ENCODE results near the gene CD82.
A peak's percentile ranks its signal among the peaks of the same experiment; 100 is the strongest.

The CD82 gene

DNA sequence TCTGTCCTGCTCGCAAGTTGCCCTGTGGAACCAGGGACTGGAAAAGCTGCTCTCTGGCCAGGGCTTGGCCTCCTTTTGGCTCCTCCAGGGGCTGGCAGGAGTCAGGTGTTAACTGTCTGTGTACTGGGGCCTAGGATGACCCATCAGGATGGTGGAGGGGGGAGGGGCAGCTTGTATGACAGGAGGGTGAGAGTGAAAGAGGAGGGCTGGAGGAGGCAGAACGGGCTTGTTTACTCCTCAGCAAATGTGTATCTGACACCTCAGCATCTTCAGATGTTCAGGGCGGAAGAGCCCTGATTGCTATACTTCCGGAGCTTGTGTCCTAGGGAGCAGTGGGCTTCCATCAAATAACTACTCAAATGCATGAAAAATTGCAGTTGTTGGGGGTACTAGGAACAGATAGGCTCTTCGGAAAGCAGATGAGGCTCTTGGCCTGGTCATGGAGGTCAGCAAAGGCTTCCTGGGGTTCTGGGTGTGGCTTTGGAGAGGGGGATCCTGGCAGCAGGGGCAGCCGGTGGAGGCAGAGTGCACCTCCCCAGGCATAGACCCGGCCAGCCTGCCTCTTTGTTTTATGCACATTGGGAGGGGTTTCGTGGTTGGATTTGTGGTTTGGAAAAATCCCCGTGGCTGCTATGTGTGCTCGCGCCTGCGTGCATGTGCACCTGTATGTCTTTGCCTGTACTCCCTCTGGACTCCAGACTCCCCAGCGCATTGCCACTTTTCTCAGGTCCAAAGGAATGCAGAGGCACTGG is 31.2 kb downstream of the CD82 start:
- H3K4me2 ChIP-seq = peak overlapping the region; percentile 91
- TF ChIP-seq Cebpa-rat (IDR thresholded peaks at IDR 0.05) = no peak
- H3K27me3 ChIP-seq = no peaks in the 10 kb centered on the region
- no peaks in the 10 kb centered on the region for H3K36me3 ChIP-seq
- H3K9me3 ChIP-seq = no peaks in the 10 kb centered on the region
- peaks cover 99% of the 10 kb centered on the region for H3K4me1 ChIP-seq
- peak overlapping the region; percentile 31 for H3K4me3 ChIP-seq
- peak overlapping the region; percentile 43; the same call in 1 of the 2 replicates for H3K9ac ChIP-seq
- peaks cover 6% of the 10 kb centered on the region; the same call in 1 of the 2 replicates for H4K20me1 ChIP-seq
- H3K27ac ChIP-seq = peak overlapping the region; percentile 85

DNA sequence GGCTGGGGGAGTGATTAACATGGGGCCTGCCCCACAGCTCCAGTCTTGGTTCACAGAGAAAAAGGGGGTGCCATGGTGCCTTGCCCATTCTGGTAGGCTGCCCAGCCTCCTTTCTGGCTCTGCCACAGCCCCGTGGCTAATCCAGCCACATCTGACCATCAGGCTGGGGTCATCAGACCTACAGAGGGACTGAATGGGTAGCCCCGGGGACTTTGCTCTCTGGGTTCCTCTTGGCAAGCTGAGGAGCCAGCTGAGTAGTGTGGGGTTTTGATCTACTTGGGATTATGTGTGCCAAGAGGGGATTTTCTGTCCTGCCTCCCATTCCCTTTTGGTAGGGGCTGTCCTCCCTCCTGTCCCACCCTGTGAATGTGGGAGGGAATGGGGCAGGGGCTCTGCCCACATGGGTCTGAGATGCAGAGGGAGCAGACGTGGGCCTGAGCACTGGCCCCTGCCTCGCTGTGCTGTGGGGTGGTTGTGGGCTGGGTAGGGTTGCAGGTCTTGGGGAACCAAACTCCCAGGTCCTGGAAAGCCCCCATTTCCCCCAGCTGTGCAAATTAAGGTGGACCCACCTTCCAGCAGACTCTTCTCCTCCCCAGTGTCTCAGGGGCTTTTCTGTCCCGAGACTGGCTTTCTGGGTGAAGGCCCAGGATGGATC is 32.0 kb downstream of the CD82 start:
- Histone ChIP-seq H3K27ac (peak overlapping the region; percentile 85), H3K9ac (peak overlapping the region; percentile 43; the same call in 1 of the 2 replicates), H3K4me3 (peak overlapping the region; percentile 31; the same call in 1 of the 2 replicates), H3K4me1 (peaks cover 99% of the 10 kb centered on the region), H3K9me3 (no peaks in the 10 kb centered on the region), H3K36me3 (no peaks in the 10 kb centered on the region), H3K4me2 (peak overlapping the region; percentile 91), H3K27me3 (no peaks in the 10 kb centered on the region), H4K20me1 (peaks cover 6% of the 10 kb centered on the region; the same call in 1 of the 2 replicates)
- no peak for TF ChIP-seq Cebpa-rat (IDR thresholded peaks at IDR 0.05)

DNA sequence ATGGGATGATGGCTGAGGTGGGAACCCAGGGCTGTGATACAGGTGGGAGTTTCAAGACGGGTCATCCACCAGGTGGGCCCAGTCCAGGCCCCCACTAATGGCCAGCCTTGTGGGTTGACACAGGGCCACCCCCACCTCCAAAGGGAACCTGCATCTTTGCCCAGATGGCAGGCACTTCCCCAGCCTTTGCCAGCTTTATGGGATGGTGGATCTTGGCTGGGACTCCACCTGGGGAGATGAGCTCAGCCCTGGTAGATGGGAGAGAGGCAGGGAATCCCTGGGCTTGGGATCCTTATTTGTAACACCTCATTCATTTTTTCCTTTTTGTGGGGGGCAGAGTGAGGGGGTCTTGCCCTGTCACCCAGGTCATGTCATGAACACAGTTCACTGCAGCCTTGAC is 33.4 kb downstream of the CD82 start:
- no peaks in the 10 kb centered on the region for H3K36me3 ChIP-seq
- H3K27ac ChIP-seq = 0 out of 2 replicates have a peak overlapping the region, but pooled peaks have one; percentile 8
- no peaks in the 10 kb centered on the region for H3K9me3 ChIP-seq
- peak overlapping the region; percentile 91 for H3K4me2 ChIP-seq
- peaks cover 6% of the 10 kb centered on the region; the same call in 1 of the 2 replicates for H4K20me1 ChIP-seq
- no peak for TF ChIP-seq Cebpa-rat (IDR thresholded peaks at IDR 0.05)
- H3K27me3 ChIP-seq = no peaks in the 10 kb centered on the region
- H3K4me1 ChIP-seq = peaks cover 99% of the 10 kb centered on the region
- H3K4me3 ChIP-seq = no peak overlapping the region
- no peak overlapping the region for H3K9ac ChIP-seq

GRCh38 chr11:44600261-44600660 is 34.8 kb downstream of the CD82 start:
- Histone ChIP-seq H3K4me2 (peak overlapping the region; percentile 91), H3K4me3 (no peak overlapping the region), H3K27ac (peak overlapping the region; percentile 81), H3K9ac (peak overlapping the region; percentile 36; the same call in 1 of the 2 replicates), H3K9me3 (no peaks in the 10 kb centered on the region), H3K27me3 (no peaks in the 10 kb centered on the region), H3K36me3 (peaks cover 3% of the 10 kb centered on the region; the same call in 1 of the 2 replicates), H3K4me1 (peaks cover 99% of the 10 kb centered on the region), H4K20me1 (peaks cover 6% of the 10 kb centered on the region; the same call in 1 of the 2 replicates)
- no peak for TF ChIP-seq Cebpa-rat (IDR thresholded peaks at IDR 0.05)

DNA sequence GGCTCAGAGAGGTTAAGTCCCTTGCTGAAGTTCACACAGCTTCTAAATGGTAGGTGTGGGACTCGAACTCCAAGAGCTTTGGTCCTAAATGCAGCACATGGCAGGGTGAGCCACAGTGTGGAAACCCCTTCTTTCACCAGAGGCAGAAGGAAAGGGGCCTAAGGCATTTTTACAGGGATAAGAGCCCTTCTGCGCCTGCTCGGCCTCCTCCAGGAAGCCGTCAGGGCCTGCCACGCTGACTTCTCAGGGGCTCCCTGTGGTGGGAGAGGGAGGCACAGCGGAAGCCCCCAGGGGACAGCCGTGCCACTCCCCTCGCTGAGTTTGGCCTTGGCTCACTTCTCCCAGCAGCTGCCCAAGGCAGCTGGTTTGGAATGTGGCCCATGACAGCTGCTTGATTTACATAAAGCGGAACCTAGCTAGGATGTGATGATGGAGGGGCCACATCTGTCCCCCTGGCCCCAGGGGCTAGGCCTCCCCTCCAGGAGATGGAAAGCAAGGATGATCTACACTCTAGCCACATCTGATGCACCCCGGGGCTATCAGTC is 35.4 kb downstream of the CD82 start:
- peak overlapping the region; percentile 36; the same call in 1 of the 2 replicates for H3K9ac ChIP-seq
- H3K4me2 ChIP-seq = peak overlapping the region; percentile 91
- H3K4me1 ChIP-seq = peaks cover 95% of the 10 kb centered on the region

DNA sequence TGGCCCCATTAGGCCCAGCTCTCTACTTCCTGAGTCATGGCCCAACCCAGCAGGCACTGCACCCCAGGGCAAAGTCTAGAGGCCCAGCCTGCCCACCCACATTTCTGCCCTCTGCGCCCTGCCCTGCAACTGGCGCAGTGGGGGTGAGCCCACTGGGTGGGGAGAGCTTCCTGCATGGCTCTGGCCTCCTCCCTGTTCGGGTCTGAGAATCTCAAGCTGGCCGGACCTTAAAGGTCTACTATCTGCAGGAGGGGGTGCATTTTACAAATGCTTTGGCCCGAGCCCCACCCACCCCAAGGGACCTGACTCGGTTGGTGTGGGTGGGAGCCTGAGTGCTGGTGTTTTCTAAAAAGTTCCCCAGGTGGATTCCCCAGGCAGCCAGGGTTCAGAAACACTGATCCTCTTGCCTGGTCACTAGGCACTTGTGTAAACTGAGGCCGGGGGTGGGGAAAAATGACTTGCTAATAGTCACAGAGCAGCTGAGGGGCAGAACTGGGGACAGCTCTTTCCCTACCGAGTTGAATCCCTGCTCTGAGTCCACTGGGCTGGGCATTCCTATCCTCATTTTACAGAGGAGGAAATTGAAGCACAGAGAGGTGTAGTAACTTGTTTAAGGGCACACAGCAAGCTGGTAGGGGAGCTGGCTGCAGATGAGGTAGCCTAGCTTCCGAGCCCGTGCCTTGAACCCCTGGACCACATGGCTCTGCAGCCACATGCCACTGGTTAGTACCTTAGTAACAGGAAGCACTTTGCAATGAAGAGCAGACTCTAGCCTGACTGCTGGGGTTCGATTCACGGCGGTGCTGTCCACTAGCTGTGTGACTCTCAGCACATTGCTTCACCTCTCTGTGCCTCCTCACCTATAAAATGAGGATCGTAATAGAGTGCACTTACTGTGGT is 36.3 kb downstream of the CD82 start:
- H3K9me3 ChIP-seq = no peaks in the 10 kb centered on the region
- peak overlapping the region; percentile 27; the same call in 1 of the 2 replicates for H3K9ac ChIP-seq
- no peak for TF ChIP-seq Cebpa-rat (IDR thresholded peaks at IDR 0.05)
- peaks cover 92% of the 10 kb centered on the region for H3K4me1 ChIP-seq
- peak overlapping the region; percentile 91 for H3K4me2 ChIP-seq
- H3K4me3 ChIP-seq = 0 out of 2 replicates have a peak overlapping the region, but pooled peaks have one; percentile 11
- H4K20me1 ChIP-seq = peaks cover 6% of the 10 kb centered on the region; the same call in 1 of the 2 replicates
- H3K27me3 ChIP-seq = no peaks in the 10 kb centered on the region
- H3K36me3 ChIP-seq = peaks cover 15% of the 10 kb centered on the region; the same call in 1 of the 2 replicates
- peak overlapping the region; percentile 81 for H3K27ac ChIP-seq

More for the DNA sequence above, 35.4 kb downstream of the CD82 start:
- no peak overlapping the region for H3K4me3 ChIP-seq
- H3K36me3 ChIP-seq = peaks cover 10% of the 10 kb centered on the region; the same call in 1 of the 2 replicates
- H4K20me1 ChIP-seq = peaks cover 6% of the 10 kb centered on the region; the same call in 1 of the 2 replicates
- H3K9me3 ChIP-seq = no peaks in the 10 kb centered on the region
- H3K27ac ChIP-seq = peak overlapping the region; percentile 81
- no peak for TF ChIP-seq Cebpa-rat (IDR thresholded peaks at IDR 0.05)
- no peaks in the 10 kb centered on the region for H3K27me3 ChIP-seq

DNA sequence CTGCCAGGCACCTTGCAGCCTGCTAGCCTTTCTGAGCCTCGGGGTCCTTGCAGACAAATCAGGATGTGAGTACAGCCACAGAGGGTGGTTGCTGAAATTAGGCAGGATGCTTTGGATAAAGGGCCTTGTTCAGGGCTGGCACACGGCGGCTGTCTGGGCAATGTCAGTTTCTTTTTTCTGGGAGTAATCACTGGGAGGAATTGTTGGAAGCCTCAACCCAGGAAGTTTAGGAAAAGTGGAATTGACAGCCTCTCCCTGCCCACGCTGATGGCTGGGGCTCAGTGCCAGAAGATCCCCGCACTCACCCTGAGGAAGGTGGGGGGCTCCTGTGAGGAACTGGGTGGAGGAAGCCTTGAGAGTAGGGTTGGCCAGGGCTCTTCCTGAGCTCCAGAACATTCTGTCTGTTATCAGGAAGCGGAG is 37.4 kb downstream of the CD82 start:
- Histone ChIP-seq H3K9me3 (no peaks in the 10 kb centered on the region), H3K4me1 (peaks cover 92% of the 10 kb centered on the region), H4K20me1 (no peaks in the 10 kb centered on the region), H3K4me2 (peak overlapping the region; percentile 91), H3K4me3 (no peak overlapping the region), H3K27me3 (no peaks in the 10 kb centered on the region), H3K27ac (peak overlapping the region; percentile 81), H3K36me3 (peaks cover 19% of the 10 kb centered on the region; the same call in 1 of the 2 replicates), H3K9ac (peak overlapping the region; percentile 49; the same call in 1 of the 2 replicates)
- TF ChIP-seq Cebpa-rat (IDR thresholded peaks at IDR 0.05) = no peak

DNA sequence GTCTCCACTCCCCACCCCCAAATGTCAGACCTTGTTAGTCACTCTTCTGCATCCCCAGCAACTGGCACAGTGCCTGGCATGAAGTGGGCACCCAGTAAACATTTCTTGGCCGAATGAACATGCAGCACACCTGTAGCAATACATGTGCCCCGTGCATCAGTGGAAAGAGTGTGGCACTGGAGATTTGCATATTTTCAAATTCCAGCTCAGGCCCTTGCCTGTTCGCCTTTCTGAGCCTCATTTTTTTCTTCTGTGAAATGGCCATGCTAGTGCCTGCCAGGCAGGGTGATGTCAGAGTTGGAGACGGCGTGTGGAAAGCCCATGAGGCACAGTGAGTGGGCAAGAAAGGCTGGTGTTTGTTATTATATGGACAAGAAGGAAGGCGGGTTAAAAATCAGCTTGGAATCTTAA is 38.7 kb downstream of the CD82 start:
- Histone ChIP-seq H3K27ac (no peak overlapping the region), H3K27me3 (no peaks in the 10 kb centered on the region), H3K9me3 (no peaks in the 10 kb centered on the region), H3K4me1 (peaks cover 92% of the 10 kb centered on the region), H3K9ac (no peak overlapping the region), H3K4me2 (peak overlapping the region; percentile 91), H4K20me1 (0 out of 2 replicates have a peak, but pooled peaks cover 6% of the 10 kb centered on the region), H3K4me3 (no peak overlapping the region), H3K36me3 (peaks cover 19% of the 10 kb centered on the region; the same call in 1 of the 2 replicates)
- TF ChIP-seq Cebpa-rat (IDR thresholded peaks at IDR 0.05) = no peak
